GM13976 (cell line): ENCODE measurements around the gene CUX1.

Source experiments
- DNase-seq: peaks from one replicate; pipeline ENCODE4 v3.0.0; 2012; ENCODE audit warnings: low spot score
- CTCF ChIP-seq: IDR thresholded peaks from 2 replicates; pipeline ENCODE4 v1.5.1; 2012; ENCODE audit warnings: borderline replicate concordance, mild to moderate bottlenecking; ENCODE audit not compliant: insufficient read depth; ENCODE audit errors: extremely low read depth, missing control alignments, control extremely low read depth
- in situ Hi-C: fragments of 300-500 bp; cut with MboI; formaldehyde crosslinking; loops from one replicate; pipeline ENCODE4 v1.12.0; 2022; ENCODE audit warnings: low sequenced_read_pairs, mixed read lengths, inconsistent platforms; ENCODE audit not compliant: unreplicated experiment

CUX1 gene

GRCh38 chr7:102189756-102190155, 372.3 kb downstream of the CUX1 start:
- no peak for TF ChIP-seq CTCF
- DNase-seq: no peak
- in situ Hi-C loops: no loop called here

DNA sequence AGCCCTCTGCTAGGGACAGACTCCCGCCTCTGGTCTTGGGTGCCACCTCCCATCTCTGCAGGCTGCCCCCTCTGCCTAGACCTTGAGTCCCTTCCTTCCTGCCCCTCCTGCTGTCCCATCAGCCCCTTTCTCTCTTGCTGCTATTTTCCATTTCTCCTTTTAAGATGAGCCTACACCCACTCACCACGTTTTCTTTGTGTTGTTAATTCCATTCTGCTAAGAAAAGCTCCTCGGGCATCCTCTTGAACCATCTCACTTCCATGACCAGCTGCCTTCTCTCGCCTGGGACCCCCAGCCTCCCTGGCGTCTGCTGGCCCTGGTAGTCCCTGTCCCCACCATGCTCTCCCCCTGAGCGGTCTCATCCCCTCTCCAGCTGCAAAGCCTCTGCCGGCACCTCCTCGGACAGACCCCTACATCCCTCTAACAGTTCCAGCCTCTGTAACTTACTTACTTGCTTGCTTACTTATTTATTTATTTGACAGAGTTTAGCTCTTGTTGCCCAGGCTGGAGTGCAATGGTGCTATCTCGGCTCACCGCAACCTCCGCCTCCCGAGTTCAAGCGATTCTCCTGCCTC, 373.4 kb downstream of the CUX1 start:
- DNase-seq: no peak
- in situ Hi-C loops: no loop called here
- no peak for TF ChIP-seq CTCF

- in situ Hi-C loops: no loop called here
- TF ChIP-seq CTCF: no peak
- no peak for DNase-seq
These were observed 374.3 kb downstream of the CUX1 start for GRCh38 chr7:102191556-102192379.

GRCh38 chr7:102192790-102193189, 375.4 kb downstream of the CUX1 start:
- in situ Hi-C loops: no loop called here
- no peak for DNase-seq
- no peak for TF ChIP-seq CTCF

- DNase-seq: no peak
- in situ Hi-C loops: no loop called here
- no peak for TF ChIP-seq CTCF
These were observed 376.4 kb downstream of the CUX1 start for GRCh38 chr7:102193806-102194205.

- DNase-seq: no peak
- no peak for TF ChIP-seq CTCF
- in situ Hi-C loops: no loop called here
These were observed 377.9 kb downstream of the CUX1 start for GRCh38 chr7:102195361-102195760.

DNA sequence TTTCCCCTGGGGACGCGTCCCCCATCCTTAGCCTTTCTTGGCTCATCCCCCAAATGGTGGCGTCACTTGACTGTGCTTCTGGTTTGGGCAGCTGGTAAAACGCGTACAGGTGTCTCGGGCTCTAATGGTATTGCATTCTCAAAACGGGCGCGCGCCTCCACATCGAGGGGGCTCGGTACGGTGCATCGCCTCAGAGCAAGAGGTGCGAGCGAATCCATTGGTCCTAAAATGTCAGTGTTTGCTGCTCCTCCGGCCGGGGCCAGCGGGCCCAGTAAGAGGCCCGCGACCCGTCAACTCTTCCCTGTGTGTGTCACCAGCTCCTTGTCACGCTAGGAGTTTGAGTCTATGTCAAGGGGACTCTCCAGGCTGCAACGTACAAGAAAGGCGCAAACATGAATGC, 378.6 kb downstream of the CUX1 start:
- no peak for DNase-seq
- in situ Hi-C loops: no loop called here
- no peak for TF ChIP-seq CTCF
